Right lobe of liver (tissue), 6 donors: Measurements from ENCODE around the gene SHF. TPM values are rescaled to one million over a fixed set of nuclear protein-coding genes. Genes with fewer than 3 reads are reported as not detected.

ENCODE experiments used
- ATAC-seq, 4 donors: fragments of 200-7000 bp; cut with Tn5 transposase; one replicate each; pipeline ENCODE4 v1.9.1; 2020; ENCODE audit warnings: mild to moderate bottlenecking in 4 of 4, moderate library complexity in 4 of 4
- DNase-seq, 3 donors: peaks; one replicate each; pipeline ENCODE4 v3.0.0-alpha.2; 2020
- H3K27ac ChIP-seq, 3 donors: fragments of 200-600 bp; one replicate each; pipeline ENCODE4 v1.8.0; 2022
- H3K27me3 ChIP-seq, 2 donors: fragments of 200-600 bp; one replicate each; pipeline ENCODE4 v1.8.0; 2022
- H3K36me3 ChIP-seq, 4 donors: fragments of 200-600 bp; sonication (generic) in 1 of 4; one replicate each; pipeline versions ENCODE4 v1.5.1 to v1.8.0; 2017 to 2022; ENCODE audit warnings: control low read depth in 1 of 4
- H3K4me1 ChIP-seq, 4 donors: fragments of 200-600 bp; sonication (generic) in 1 of 4; one replicate each; pipeline versions ENCODE4 v1.5.1 to v1.8.0; 2017 to 2022; ENCODE audit warnings: control low read depth in 1 of 4
- H3K4me3 ChIP-seq, 3 donors: fragments of 200-600 bp; one replicate each; pipeline ENCODE4 v1.8.0; 2022
- H3K9me3 ChIP-seq, 4 donors: fragments of 200-600 bp; sonication (generic) in 1 of 4; one replicate each; pipeline versions ENCODE4 v1.5.1 to v1.8.0; 2017 to 2022; ENCODE audit warnings: control low read depth in 1 of 4
- POLR2A ChIP-seq: fragments of 450-650 bp; IDR thresholded peaks from one replicate; pipeline ENCODE4 v1.6.1; 2017; ENCODE audit warnings: antibody characterized with exemption, mild to moderate bottlenecking
- WGBS: methylation state at CpG from one replicate; pipeline ENCODE4 v1.1.6; 2018; ENCODE audit warnings: low coverage, low lambda C conversion rate; ENCODE audit not compliant: insufficient coverage; ENCODE audit errors: missing lambda C conversion rate; 5-methylcytosine and 5-hydroxymethylcytosine counted together
- intact Hi-C, 2 donors: fragments of 100-400 bp; cut with DNase I; formaldehyde crosslinking; loops; one replicate each; pipeline versions ENCODE4 v1.11.2 to v1.14.1; 2022
- total RNA-seq, 6 experiments: library from RNA; depleted of rRNA in 2 of 6; stranded (reverse); fragments of >200 nt in 2 of 6; fragmentation: NEBNext Ultra II Directional in 3 of 6; extraction: Animal tissue kit (Norgen Biotek cat#: 25700) in 3 of 6; gene quantifications; one replicate each; pipeline versions ENCODE4 v1.1.0 to v1.2.4, GENCODE V29; 2016 to 2023
- TF ChIP-seq, protein P1 (sequence below), 4 donors: fragments of 200-600 bp in 3 of 4; fragments of 450-650 bp in 1 of 4; IDR thresholded peaks; one replicate each; pipeline versions ENCODE4 v1.5.1 to v1.8.0; 2016 to 2022; ENCODE audit warnings: antibody characterized with exemption in 4 of 4, mild to moderate bottlenecking in 2 of 4
- donor health status: DM: no; HTN: yes; CAD: no.
- donor health status: DM: no; HTN: no; CAD: no.
- donor health status: DM: no; HTN: no; CAD: no.
- donor health status: DM: no; HTN: yes; CAD: no.
- donor health status: DM: no; HTN: yes; CAD: no.

The SHF gene
- total RNA-seq, 6 experiments from 2014 or later, result 12.7 to 23.5 (median 15.1) TPM

DNA sequence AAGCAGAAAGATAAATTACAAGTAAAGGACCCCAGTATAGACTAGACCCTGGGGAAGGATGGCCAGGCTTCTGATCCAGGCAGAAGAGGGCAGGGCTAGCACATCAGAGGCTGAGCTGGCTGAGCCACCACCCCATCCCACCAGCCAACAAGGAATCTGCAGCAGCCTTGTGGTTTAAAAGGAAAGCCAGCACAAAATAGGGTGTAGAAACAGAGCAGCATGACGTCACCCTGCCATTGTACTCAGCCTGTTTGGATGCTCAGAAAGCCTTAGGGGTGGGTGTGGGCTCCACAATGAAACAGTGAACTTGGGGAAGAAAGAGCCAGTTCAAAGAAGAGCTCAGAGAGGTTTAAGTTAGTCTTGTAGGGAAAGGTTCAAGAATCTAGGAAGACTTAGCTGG, 29.8 kb downstream of the SHF start:
- ATAC-seq (no peak), DNase-seq (no peak)
- 60% methylated on average over 1 of the region's 1 CpG for WGBS
- TF ChIP-seq, protein P1, sequence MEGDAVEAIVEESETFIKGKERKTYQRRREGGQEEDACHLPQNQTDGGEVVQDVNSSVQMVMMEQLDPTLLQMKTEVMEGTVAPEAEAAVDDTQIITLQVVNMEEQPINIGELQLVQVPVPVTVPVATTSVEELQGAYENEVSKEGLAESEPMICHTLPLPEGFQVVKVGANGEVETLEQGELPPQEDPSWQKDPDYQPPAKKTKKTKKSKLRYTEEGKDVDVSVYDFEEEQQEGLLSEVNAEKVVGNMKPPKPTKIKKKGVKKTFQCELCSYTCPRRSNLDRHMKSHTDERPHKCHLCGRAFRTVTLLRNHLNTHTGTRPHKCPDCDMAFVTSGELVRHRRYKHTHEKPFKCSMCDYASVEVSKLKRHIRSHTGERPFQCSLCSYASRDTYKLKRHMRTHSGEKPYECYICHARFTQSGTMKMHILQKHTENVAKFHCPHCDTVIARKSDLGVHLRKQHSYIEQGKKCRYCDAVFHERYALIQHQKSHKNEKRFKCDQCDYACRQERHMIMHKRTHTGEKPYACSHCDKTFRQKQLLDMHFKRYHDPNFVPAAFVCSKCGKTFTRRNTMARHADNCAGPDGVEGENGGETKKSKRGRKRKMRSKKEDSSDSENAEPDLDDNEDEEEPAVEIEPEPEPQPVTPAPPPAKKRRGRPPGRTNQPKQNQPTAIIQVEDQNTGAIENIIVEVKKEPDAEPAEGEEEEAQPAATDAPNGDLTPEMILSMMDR (IDR thresholded peaks at IDR 0.05), result no peak
- no peak for TF ChIP-seq POLR2A
- Histone ChIP-seq H3K36me3 (no peaks in the 10 kb centered on the region), H3K27ac (no peak overlapping the region), H3K9me3 (no peaks in the 10 kb centered on the region), H3K27me3 (no peaks in the 10 kb centered on the region), H3K4me1 (no peaks in the 10 kb centered on the region), H3K4me3 (no peak overlapping the region)
- intact Hi-C loops, result no loop called here

DNA sequence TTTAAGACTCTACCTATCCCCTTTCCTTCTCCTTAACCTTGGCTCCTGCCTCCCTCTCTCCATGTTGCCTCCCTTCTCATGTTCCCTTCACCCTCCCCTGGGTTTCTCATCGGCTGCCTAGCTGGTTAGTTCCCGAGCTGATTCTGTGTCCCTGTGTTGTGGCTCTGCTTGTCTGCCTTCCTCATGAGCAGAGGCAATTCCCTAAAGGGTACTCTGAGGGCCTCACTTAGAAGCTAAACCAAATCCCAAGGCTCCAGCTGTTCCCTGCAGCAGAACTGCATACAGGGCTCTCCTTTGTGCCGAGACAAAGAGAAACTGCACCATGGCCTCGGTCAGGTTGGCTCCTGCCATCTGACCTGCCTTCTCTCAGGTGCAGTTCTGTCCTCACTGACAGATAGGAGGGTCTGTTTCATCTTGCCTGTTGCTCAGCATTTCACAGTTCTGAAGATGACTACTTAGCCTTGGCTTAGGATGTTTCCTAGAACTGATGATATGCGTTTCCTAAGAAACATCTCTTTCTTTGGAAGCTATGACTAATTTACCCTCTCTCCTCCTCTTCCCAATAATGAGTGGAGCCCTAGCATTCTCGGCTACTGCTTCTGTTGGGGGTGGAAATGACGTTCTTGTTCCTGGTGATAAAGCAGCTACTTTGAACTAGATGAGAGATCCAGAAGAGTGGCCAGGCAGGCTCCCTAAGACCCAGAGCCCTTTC, 30.9 kb downstream of the SHF start:
- TF ChIP-seq, protein P1 (IDR thresholded peaks at IDR 0.05), result no peak
- TF ChIP-seq POLR2A, result no peak
- Histone ChIP-seq H3K36me3 (no peaks in the 10 kb centered on the region), H3K27ac (no peak overlapping the region), H3K27me3 (no peaks in the 10 kb centered on the region), H3K4me1 (no peaks in the 10 kb centered on the region), H3K4me3 (no peak overlapping the region), H3K9me3 (no peaks in the 10 kb centered on the region)
- DNase-seq (no peak), ATAC-seq (peak in 1 of 4 donors; percentile 13)
- intact Hi-C loops, result no loop called here
- 68% methylated on average over 2 of the region's 7 CpGs for WGBS

DNA sequence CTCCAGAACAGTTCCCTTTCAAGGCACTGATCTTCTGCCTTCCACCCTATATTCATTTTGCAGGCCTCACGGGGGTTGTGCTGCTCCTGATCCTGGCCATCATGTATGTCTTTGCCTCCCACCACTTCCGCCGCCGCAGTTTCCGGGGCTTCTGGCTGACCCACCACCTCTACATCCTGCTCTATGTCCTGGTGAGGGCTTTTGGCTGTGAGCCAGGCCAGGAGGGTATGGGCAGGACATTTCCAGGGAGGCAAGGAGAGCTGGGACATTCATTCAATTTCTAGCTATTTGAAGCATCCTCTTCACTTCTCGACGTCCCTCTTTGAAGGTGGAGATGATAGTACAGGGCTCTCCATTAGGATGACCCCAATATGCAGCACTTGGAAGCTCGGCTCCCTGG, 32.0 kb downstream of the SHF start:
- DNase-seq (no peak), ATAC-seq (no peak)
- Histone ChIP-seq H3K4me3 (no peak overlapping the region), H3K27ac (no peak overlapping the region), H3K4me1 (no peaks in the 10 kb centered on the region), H3K9me3 (no peaks in the 10 kb centered on the region), H3K36me3 (no peaks in the 10 kb centered on the region), H3K27me3 (no peaks in the 10 kb centered on the region)
- TF ChIP-seq, protein P1 (IDR thresholded peaks at IDR 0.05), result no peak
- TF ChIP-seq POLR2A, result no peak
- WGBS, result 70% methylated on average over 7 of the region's 8 CpGs
- intact Hi-C loops, result no loop called here

GRCh38 chr15:45151998-45152828, 35.6 kb downstream of the SHF start:
- Histone ChIP-seq H3K4me3 (no peak overlapping the region), H3K4me1 (no peaks in the 10 kb centered on the region), H3K9me3 (no peaks in the 10 kb centered on the region), H3K27me3 (no peaks in the 10 kb centered on the region), H3K27ac (no peak overlapping the region), H3K36me3 (no peaks in the 10 kb centered on the region)
- no peak for ATAC-seq
- TF ChIP-seq, protein P1 (IDR thresholded peaks at IDR 0.05), result no peak
- no peak for TF ChIP-seq POLR2A
- WGBS, result 94% methylated on average over 23 of the region's 36 CpGs
- intact Hi-C loops, result no loop called here
- no peak for DNase-seq
